ENCODE data around the gene PLPP2. TPM values are rescaled to one million over a fixed set of nuclear protein-coding genes. Genes with fewer than 3 reads are reported as not detected.
"Not testable (repeated sequence)": the region's sequence is repeated elsewhere in the genome, so short reads cannot be mapped to it uniquely, and the experiment has no call there.

Gene PLPP2
- total and polyA plus RNA-seq, 2 experiments from 2014 or later = 9.9 to 20.2 TPM

- Histone ChIP-seq H3K4me2 (no peak overlapping the region), H3K9me2 (replicated peaks; ENCODE audit: insufficient read depth) (no peaks in the 10 kb centered on the region), H3K27ac (no peak overlapping the region), H3K36me3 (replicated peaks; ENCODE audit: insufficient read depth, low read depth) (no peaks in the 10 kb centered on the region), H3K4me1 (ENCODE audit: insufficient read depth) (no peaks in the 10 kb centered on the region), H2AFZ (no peak overlapping the region), H4K20me1 (ENCODE audit: insufficient read depth, poor library complexity, severe bottlenecking) (no peaks in the 10 kb centered on the region), H3K79me2 (no peaks in the 10 kb centered on the region), H3K27me3 (peaks cover 36% of the 10 kb centered on the region), H3K4me3 (no peak overlapping the region), H3K9me3 (ENCODE audit: low read depth) (no peaks in the 10 kb centered on the region)
- DNase-seq (ENCODE audit: low spot score) = no peak
- TF ChIP-seq EZH2phosphoT487 (IDR thresholded peaks at IDR 0.05; ENCODE audit: low read depth, severe bottlenecking, unreplicated experiment) (no peak), CTCF (IDR thresholded peaks at IDR 0.05; ENCODE audit: poor library complexity) (no peak), EZH2 (IDR thresholded peaks at IDR 0.05; ENCODE audit: borderline replicate concordance) (no peak)
Observed at GRCh38 chr19:269241-269640, 22.0 kb downstream of the PLPP2 start.

- no peak overlapping the region for H2AFZ ChIP-seq
- no peaks in the 10 kb centered on the region for H3K79me2 ChIP-seq
- no peaks in the 10 kb centered on the region for H3K9me3 ChIP-seq (ENCODE audit: low read depth)
- H3K4me2 ChIP-seq = no peak overlapping the region
- peaks cover 30% of the 10 kb centered on the region for H3K27me3 ChIP-seq
- no peaks in the 10 kb centered on the region for H3K36me3 ChIP-seq (replicated peaks; ENCODE audit: insufficient read depth, low read depth)
- H3K9me2 ChIP-seq (replicated peaks; ENCODE audit: insufficient read depth) = no peaks in the 10 kb centered on the region
- no peaks in the 10 kb centered on the region for H3K4me1 ChIP-seq (ENCODE audit: insufficient read depth)
- no peaks in the 10 kb centered on the region for H4K20me1 ChIP-seq (ENCODE audit: insufficient read depth, poor library complexity, severe bottlenecking)
- WGBS (ENCODE audit: low lambda C conversion rate, missing lambda C conversion rate) = 90% methylated on average over 1 of the region's 1 CpG
- TF ChIP-seq CTCF (IDR thresholded peaks at IDR 0.05; ENCODE audit: poor library complexity) = no peak
- no peak for TF ChIP-seq EZH2 (IDR thresholded peaks at IDR 0.05; ENCODE audit: borderline replicate concordance)
- no peak for TF ChIP-seq EZH2phosphoT487 (IDR thresholded peaks at IDR 0.05; ENCODE audit: low read depth, severe bottlenecking, unreplicated experiment)
- no peak overlapping the region for H3K27ac ChIP-seq
- no peak overlapping the region for H3K4me3 ChIP-seq
- DNase-seq (ENCODE audit: low spot score) = no peak
Observed at GRCh38 chr19:262125-262524, 29.1 kb downstream of the PLPP2 start.

- not testable (repeated sequence) for H3K4me2 ChIP-seq; H3K36me3 ChIP-seq (replicated peaks; ENCODE audit: insufficient read depth, low read depth); H2AFZ ChIP-seq; H3K9me3 ChIP-seq (ENCODE audit: low read depth); H3K9me2 ChIP-seq (replicated peaks; ENCODE audit: insufficient read depth); H3K27ac ChIP-seq; H3K4me3 ChIP-seq; DNase-seq (ENCODE audit: low spot score); H4K20me1 ChIP-seq (ENCODE audit: insufficient read depth, poor library complexity, severe bottlenecking); H3K79me2 ChIP-seq; H3K27me3 ChIP-seq; H3K4me1 ChIP-seq (ENCODE audit: insufficient read depth)
- 68% methylated on average over 3 of the region's 3 CpGs for WGBS (ENCODE audit: low lambda C conversion rate, missing lambda C conversion rate)
Observed at GRCh38 chr19:256804-257203, 34.4 kb downstream of the PLPP2 start.

- H4K20me1 ChIP-seq (ENCODE audit: insufficient read depth, poor library complexity, severe bottlenecking) = not testable (repeated sequence)
Observed at GRCh38 chr19:252421-253186, 38.6 kb downstream of the PLPP2 start.

More at GRCh38 chr19:252421-253186, 38.6 kb downstream of the PLPP2 start:
- H3K27me3 ChIP-seq; H3K4me1 ChIP-seq (ENCODE audit: insufficient read depth); H3K79me2 ChIP-seq; H3K36me3 ChIP-seq (replicated peaks; ENCODE audit: insufficient read depth, low read depth); H3K4me3 ChIP-seq; H2AFZ ChIP-seq; DNase-seq (ENCODE audit: low spot score); H3K4me2 ChIP-seq; H3K9me2 ChIP-seq (replicated peaks; ENCODE audit: insufficient read depth); H3K27ac ChIP-seq; H3K9me3 ChIP-seq (ENCODE audit: low read depth): not testable (repeated sequence)
- 51% methylated on average over 7 of the region's 7 CpGs for WGBS (ENCODE audit: low lambda C conversion rate, missing lambda C conversion rate)

Data from hepatocyte (in vitro differentiated cells).